ENCODE measurements around the gene C10orf120.

DNA sequence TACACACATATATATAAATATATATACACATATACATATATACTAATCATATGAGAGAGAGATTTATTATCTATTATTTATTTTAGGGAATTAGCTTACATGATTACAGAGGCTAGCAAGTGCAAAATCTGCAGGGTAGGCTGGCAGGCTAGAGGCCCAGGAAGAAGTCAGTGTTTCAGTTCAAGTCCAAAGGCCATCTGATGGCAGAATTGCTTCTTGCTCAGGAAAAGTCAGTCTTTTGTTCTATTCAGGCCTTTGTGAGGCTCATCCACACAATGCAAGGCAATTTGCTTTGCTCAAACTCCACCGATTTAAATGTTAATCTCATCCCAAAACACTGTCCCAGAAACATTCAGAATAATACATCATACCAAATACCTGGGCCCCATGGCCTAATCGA lies 2.6 kb upstream of the C10orf120 start:
- TF ChIP-seq CTCF (IDR thresholded peaks at IDR 0.05) (no peak), POLR2AphosphoS5 (IDR thresholded peaks at IDR 0.05) (no peak), POLR2A (IDR thresholded peaks at IDR 0.05) (no peak)
